NT2/D1 (cell line): ENCODE data around the gene TRAF1.
A peak's percentile ranks its signal among the peaks of the same experiment; 100 is the strongest.

Source experiments
- DNase-seq: peaks from one replicate; pipeline ENCODE4 v3.0.0-alpha.2; 2011; ENCODE audit warnings: low read depth, low spot score
- H3K27me3 ChIP-seq: 2 replicates; pipeline ENCODE4 v1.6.0; 2011; ENCODE audit warnings: mild to moderate bottlenecking; ENCODE audit not compliant: insufficient read length, insufficient read depth
- H3K36me3 ChIP-seq: 2 replicates; pipeline ENCODE4 v1.6.1; 2011; ENCODE audit warnings: mild to moderate bottlenecking, low read length, mixed read lengths; ENCODE audit not compliant: insufficient read depth, insufficient read length
- H3K4me1 ChIP-seq: 2 replicates; pipeline ENCODE4 v1.5.1; 2011; ENCODE audit not compliant: insufficient read depth, insufficient read length
- H3K4me3 ChIP-seq: 2 replicates; pipeline ENCODE4 v1.5.1; 2011; ENCODE audit warnings: low read depth; ENCODE audit not compliant: insufficient read length
- H3K9ac ChIP-seq: 2 replicates; pipeline ENCODE4 v1.6.0; 2011; ENCODE audit warnings: low read depth; ENCODE audit not compliant: insufficient read length
- H3K9me3 ChIP-seq: 2 replicates; pipeline ENCODE4 v1.5.1; 2011; ENCODE audit warnings: mild to moderate bottlenecking, low read length; ENCODE audit not compliant: insufficient read depth
- SUZ12 ChIP-seq: IDR thresholded peaks from 2 replicates; pipeline ENCODE4 v1.6.1; 2011; ENCODE audit not compliant: insufficient read length, insufficient read depth; ENCODE audit errors: extremely low read depth
- YY1 ChIP-seq: IDR thresholded peaks from 2 replicates; pipeline ENCODE4 v1.6.1; 2011; ENCODE audit not compliant: insufficient read length, insufficient read depth
- ZNF274 ChIP-seq: IDR thresholded peaks from 2 replicates; pipeline ENCODE4 v1.6.1; 2011; ENCODE audit warnings: mild to moderate bottlenecking, low read depth, low read length

TRAF1 gene

DNA sequence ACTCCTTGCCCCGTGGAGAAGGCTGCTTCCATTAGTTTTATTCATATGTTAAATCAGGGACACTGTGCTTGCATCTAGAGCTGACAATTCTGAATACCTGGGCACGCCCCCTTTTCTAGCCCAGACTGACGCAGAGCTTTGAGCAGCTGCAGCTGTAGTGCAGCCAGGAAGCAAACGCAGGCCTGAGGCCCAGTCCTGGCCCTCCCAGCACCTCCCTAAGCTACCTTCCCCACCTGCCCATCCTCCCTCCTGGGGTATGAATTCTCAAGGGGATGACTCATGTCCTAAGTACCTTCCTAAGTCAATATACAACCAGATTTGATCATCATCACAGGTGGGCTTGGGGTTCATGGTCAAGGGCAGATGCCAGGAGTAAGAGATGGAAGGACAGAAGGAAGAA lies 53.1 kb downstream of the TRAF1 start:
- Histone ChIP-seq H3K36me3 (peaks cover 57% of the 10 kb centered on the region), H3K27me3 (no peaks in the 10 kb centered on the region), H3K4me1 (peaks cover 12% of the 10 kb centered on the region), H3K9ac (no peak overlapping the region), H3K9me3 (no peaks in the 10 kb centered on the region), H3K4me3 (no peak overlapping the region)
- TF ChIP-seq ZNF274 = no peak
- TF ChIP-seq SUZ12 = no peak
- TF ChIP-seq YY1 = no peak
- DNase-seq = peak; percentile 93

GRCh38 chr9:120872791-120873502 lies 53.6 kb downstream of the TRAF1 start:
- Histone ChIP-seq H3K4me1 (peaks cover 6% of the 10 kb centered on the region), H3K27me3 (no peaks in the 10 kb centered on the region), H3K36me3 (peaks cover 57% of the 10 kb centered on the region), H3K9ac (peak overlapping the region; percentile 21), H3K9me3 (no peaks in the 10 kb centered on the region), H3K4me3 (no peak overlapping the region)
- DNase-seq = no peak
- TF ChIP-seq YY1 (no peak), SUZ12 (no peak), ZNF274 (no peak)

DNA sequence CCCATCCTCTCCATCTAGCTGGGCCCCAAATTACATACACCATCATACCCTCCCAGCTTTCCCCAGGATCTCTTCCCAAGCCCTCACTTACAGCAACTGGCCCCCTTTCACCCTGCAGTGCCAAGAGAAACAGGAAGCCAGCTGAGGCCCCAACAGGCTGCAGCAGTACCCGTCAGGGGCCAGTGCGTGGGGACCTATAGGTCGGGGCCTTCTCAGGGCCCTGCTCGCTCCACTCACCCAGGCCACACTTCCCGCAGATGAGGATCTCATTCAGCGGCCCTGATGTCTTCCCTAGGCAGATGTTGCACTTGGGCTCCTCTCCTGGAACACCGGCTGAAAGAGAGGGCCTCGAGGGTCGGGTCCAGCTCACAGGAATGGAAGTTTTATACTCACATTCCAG lies 56.4 kb downstream of the TRAF1 start:
- H3K9me3 ChIP-seq = no peaks in the 10 kb centered on the region
- no peak overlapping the region for H3K9ac ChIP-seq
- no peaks in the 10 kb centered on the region for H3K27me3 ChIP-seq
- peaks cover 9% of the 10 kb centered on the region for H3K4me1 ChIP-seq
- TF ChIP-seq YY1 (no peak), SUZ12 (no peak), ZNF274 (no peak)
- DNase-seq = no peak
- H3K4me3 ChIP-seq = no peak overlapping the region
- H3K36me3 ChIP-seq = peaks cover 72% of the 10 kb centered on the region

GRCh38 chr9:120869726-120870125 lies 56.9 kb downstream of the TRAF1 start:
- Histone ChIP-seq H3K36me3 (peaks cover 72% of the 10 kb centered on the region), H3K9ac (no peak overlapping the region), H3K9me3 (no peaks in the 10 kb centered on the region), H3K27me3 (no peaks in the 10 kb centered on the region), H3K4me1 (peaks cover 9% of the 10 kb centered on the region), H3K4me3 (no peak overlapping the region)
- DNase-seq = no peak
- TF ChIP-seq ZNF274 (no peak), SUZ12 (no peak), YY1 (no peak)

GRCh38 chr9:120869360-120869687 lies 57.3 kb downstream of the TRAF1 start:
- Histone ChIP-seq H3K4me3 (peak overlapping the region; percentile 12), H3K4me1 (peaks cover 9% of the 10 kb centered on the region), H3K36me3 (peaks cover 68% of the 10 kb centered on the region), H3K27me3 (no peaks in the 10 kb centered on the region), H3K9ac (peak overlapping the region; percentile 45), H3K9me3 (no peaks in the 10 kb centered on the region)
- TF ChIP-seq ZNF274 (no peak), SUZ12 (no peak), YY1 (no peak)
- no peak for DNase-seq

GRCh38 chr9:120868676-120869359 lies 57.8 kb downstream of the TRAF1 start:
- peak overlapping the region; percentile 45 for H3K9ac ChIP-seq
- H3K4me1 ChIP-seq = peaks cover 11% of the 10 kb centered on the region
- peak; percentile 91 for DNase-seq
- H3K36me3 ChIP-seq = peaks cover 66% of the 10 kb centered on the region
- no peaks in the 10 kb centered on the region for H3K9me3 ChIP-seq
- TF ChIP-seq SUZ12 (no peak), ZNF274 (no peak), YY1 (no peak)
- H3K27me3 ChIP-seq = no peaks in the 10 kb centered on the region
- peak overlapping the region; percentile 12 for H3K4me3 ChIP-seq

- no peaks in the 10 kb centered on the region for H3K27me3 ChIP-seq
- H3K36me3 ChIP-seq = peaks cover 70% of the 10 kb centered on the region
- H3K4me3 ChIP-seq = no peak overlapping the region
- no peaks in the 10 kb centered on the region for H3K9me3 ChIP-seq
- no peak for DNase-seq
- H3K4me1 ChIP-seq = peaks cover 11% of the 10 kb centered on the region
- H3K9ac ChIP-seq = no peak overlapping the region
- TF ChIP-seq SUZ12 (no peak), YY1 (no peak), ZNF274 (no peak)
These were observed 58.3 kb downstream of the TRAF1 start for GRCh38 chr9:120868339-120868675.
